Upper lobe of right lung (tissue), 1 donor: ENCODE data around the gene ROR1. TPM values are rescaled to one million over a fixed set of nuclear protein-coding genes. Genes with fewer than 3 reads are reported as not detected.

Source experiments
- ATAC-seq: fragments of 200-7000 bp; cut with Tn5 transposase; one replicate; pipeline ENCODE4 v1.9.1; 2020; ENCODE audit warnings: mild to moderate bottlenecking, moderate library complexity
- DNase-seq: peaks from one replicate; pipeline ENCODE4 v3.0.0-alpha.2; 2020
- H3K27ac ChIP-seq: fragments of 200-600 bp; one replicate; pipeline ENCODE4 v1.8.0; 2022
- H3K27me3 ChIP-seq: fragments of 200-600 bp; one replicate; pipeline ENCODE4 v1.8.0; 2022; ENCODE audit warnings: mild to moderate bottlenecking
- H3K36me3 ChIP-seq: fragments of 200-600 bp; one replicate; pipeline ENCODE4 v1.8.0; 2022
- H3K4me1 ChIP-seq: fragments of 200-600 bp; one replicate; pipeline ENCODE4 v1.8.0; 2022
- H3K4me3 ChIP-seq: fragments of 200-600 bp; one replicate; pipeline ENCODE4 v1.8.0; 2022; ENCODE audit warnings: mild to moderate bottlenecking
- H3K9me3 ChIP-seq: fragments of 200-600 bp; one replicate; pipeline ENCODE4 v1.8.0; 2022
- intact Hi-C: fragments of 100-400 bp; cut with DNase I; formaldehyde crosslinking; loops from one replicate; pipeline ENCODE4 v1.11.0; 2022
- total RNA-seq: library from RNA; stranded (reverse); fragmentation: NEBNext Ultra II Directional; extraction: Animal tissue kit (Norgen Biotek cat#: 25700); gene quantifications from one replicate; pipeline ENCODE4 v1.2.1, GENCODE V29; 2021
- TF ChIP-seq, protein P1 (sequence below): fragments of 200-600 bp; IDR thresholded peaks from one replicate; pipeline ENCODE4 v1.8.0; 2022; ENCODE audit warnings: antibody characterized with exemption
- donor health status: DM: no; HTN: yes; CAD: no; lungs with severe emphysema.

Gene ROR1
- total RNA-seq, 1 donor from 2014 or later, result 21.4 TPM

DNA sequence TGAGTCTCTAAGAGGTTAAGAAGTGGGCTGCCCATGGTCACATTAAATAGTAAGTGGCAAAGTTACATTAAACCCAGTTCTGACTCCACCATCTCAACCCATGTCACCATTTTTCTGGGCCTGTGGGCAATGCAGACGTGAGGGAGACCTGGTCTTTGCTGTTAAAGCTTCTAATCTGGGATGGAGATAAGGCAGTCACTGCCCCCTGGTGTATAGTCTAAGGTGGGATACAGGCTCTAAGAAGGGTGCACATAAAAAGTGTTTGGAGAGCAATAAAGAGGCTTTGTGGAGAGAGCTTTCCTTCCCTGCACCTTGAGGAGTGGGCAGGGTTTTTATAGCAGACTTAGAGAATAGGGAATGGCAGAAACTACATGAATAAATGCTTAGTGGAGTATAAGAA, 141.3 kb downstream of the ROR1 start:
- intact Hi-C loops, result no loop called here
- TF ChIP-seq, protein P1, sequence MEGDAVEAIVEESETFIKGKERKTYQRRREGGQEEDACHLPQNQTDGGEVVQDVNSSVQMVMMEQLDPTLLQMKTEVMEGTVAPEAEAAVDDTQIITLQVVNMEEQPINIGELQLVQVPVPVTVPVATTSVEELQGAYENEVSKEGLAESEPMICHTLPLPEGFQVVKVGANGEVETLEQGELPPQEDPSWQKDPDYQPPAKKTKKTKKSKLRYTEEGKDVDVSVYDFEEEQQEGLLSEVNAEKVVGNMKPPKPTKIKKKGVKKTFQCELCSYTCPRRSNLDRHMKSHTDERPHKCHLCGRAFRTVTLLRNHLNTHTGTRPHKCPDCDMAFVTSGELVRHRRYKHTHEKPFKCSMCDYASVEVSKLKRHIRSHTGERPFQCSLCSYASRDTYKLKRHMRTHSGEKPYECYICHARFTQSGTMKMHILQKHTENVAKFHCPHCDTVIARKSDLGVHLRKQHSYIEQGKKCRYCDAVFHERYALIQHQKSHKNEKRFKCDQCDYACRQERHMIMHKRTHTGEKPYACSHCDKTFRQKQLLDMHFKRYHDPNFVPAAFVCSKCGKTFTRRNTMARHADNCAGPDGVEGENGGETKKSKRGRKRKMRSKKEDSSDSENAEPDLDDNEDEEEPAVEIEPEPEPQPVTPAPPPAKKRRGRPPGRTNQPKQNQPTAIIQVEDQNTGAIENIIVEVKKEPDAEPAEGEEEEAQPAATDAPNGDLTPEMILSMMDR, result no peak
- no peak for ATAC-seq

DNA sequence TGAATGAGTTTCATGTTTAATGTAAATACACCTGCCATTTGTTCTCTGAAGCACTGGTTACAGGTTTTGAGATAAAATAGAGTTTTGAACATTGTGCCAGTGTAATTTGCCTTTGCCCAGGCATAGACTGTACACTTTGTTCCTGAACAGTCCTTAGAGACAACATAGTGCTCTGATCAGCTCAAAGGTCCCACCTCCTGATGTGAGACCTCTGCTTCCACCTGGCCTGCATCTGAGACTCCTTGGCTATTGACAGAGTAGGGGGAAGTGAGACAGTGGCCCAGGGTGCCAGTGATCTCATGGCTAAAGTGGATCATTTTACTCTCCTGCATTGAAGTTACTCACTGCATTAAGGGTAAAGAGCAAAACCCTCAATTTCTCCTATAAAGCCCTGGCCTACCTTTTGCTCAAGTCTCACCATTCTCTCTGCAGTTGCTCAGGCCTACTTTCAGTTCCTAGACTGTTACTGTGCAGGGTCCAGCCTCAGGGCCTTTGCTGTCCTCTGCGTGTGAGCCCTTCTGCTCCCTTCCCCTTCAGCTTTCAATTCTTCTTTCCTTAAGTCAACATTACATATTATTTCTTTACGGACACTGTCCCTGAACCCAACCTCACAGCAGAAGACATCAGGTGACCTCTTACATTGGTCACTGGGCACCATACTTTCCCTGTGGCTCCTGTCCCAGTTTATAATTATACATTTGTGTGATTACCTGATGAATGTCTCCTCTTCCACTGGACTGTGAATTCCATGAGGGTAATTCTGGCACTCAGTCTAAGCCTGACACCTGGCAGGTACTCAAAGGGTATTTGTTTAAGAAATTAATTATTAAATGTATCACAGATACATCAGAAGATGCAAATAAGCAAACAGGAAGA, 142.9 kb downstream of the ROR1 start:
- no peak overlapping the region for H3K27ac ChIP-seq
- DNase-seq, result no peak
- intact Hi-C loops, result no loop called here

More for the DNA sequence above, 141.3 kb downstream of the ROR1 start:
- Histone ChIP-seq H3K27me3 (no peaks in the 10 kb centered on the region), H3K9me3 (no peaks in the 10 kb centered on the region), H3K27ac (no peak overlapping the region), H3K4me3 (no peak overlapping the region), H3K4me1 (peaks cover 8% of the 10 kb centered on the region), H3K36me3 (no peaks in the 10 kb centered on the region)
- no peak for DNase-seq

DNA sequence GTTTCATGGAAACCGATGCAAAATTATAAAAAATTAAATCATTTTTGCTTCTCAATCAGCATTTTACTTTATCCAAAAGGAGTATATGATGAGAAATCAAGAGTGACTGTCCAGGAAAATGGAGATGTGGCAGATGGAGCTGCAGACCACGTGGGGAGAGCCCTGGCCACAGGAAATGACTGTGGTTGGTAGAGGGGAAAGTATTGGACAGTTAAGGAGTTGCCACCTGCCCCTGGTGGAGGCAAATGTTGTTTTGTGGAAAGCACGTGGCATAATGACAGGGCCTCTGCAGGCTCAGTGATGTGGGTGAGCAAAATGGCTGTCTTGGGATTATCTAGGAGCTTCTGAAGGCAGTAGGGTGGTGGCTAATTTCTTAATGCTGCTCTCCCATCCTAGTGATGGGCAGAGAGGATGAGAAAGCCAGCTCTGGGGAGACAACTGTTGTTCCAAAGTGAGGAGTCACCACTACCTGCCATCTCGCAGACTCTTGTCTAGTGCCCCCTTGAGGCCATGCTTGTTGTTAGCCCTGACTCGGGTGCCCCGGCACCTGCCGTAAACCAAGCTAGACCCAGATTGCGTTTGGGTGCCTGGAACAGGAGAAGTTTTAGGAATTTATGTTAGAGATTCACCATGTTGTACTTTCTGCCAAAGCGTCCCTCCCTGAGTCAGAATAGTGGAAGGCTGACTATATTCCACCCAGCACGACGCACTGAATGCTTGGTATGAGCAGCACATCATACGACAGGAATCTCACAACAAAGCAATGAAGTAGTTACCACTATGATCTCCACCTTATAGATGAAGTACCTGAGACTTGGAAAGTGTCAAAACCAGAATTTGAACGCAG, 144.0 kb downstream of the ROR1 start:
- Histone ChIP-seq H3K9me3 (no peaks in the 10 kb centered on the region), H3K4me1 (peaks cover 18% of the 10 kb centered on the region), H3K36me3 (no peaks in the 10 kb centered on the region), H3K27ac (no peak overlapping the region), H3K4me3 (no peak overlapping the region), H3K27me3 (no peaks in the 10 kb centered on the region)
- TF ChIP-seq, protein P1, result peak; percentile 8
- ATAC-seq (no peak), DNase-seq (no peak)
- intact Hi-C loops, result no loop called here

More for the DNA sequence above, 142.9 kb downstream of the ROR1 start:
- H3K4me1 ChIP-seq, result peaks cover 18% of the 10 kb centered on the region
- no peaks in the 10 kb centered on the region for H3K9me3 ChIP-seq
- no peak overlapping the region for H3K4me3 ChIP-seq
- TF ChIP-seq, protein P1, result no peak
- H3K27me3 ChIP-seq, result no peaks in the 10 kb centered on the region
- no peaks in the 10 kb centered on the region for H3K36me3 ChIP-seq
- ATAC-seq, result no peak

DNA sequence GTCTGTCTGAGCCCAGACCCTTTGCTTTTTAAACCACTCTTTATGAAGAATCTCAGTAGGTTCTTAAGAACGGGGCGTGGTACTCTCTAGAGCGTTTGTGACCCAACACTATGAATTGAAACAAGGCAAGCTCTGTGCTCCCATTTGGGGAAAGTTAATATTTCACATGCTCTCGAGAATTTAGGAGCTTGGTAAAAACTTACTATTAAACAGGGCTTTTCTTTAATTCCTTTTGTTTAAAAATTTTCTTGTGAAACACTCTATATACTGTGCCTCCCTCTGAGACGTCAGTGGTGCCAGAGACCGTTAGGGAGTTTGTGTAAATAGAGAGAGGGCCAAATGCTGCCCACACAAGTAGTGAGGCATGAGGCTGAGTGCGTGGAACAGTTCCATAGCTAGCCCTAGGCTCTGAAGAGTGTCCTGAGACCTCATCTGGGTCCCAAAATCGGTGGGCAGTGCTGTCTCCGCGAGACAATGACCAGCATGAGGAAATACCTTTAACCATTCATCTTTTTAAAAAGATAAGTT, 144.7 kb downstream of the ROR1 start:
- peaks cover 18% of the 10 kb centered on the region for H3K4me1 ChIP-seq
- no peaks in the 10 kb centered on the region for H3K27me3 ChIP-seq
- DNase-seq (no peak), ATAC-seq (no peak)
- no peaks in the 10 kb centered on the region for H3K9me3 ChIP-seq
- no peak overlapping the region for H3K27ac ChIP-seq
- TF ChIP-seq, protein P1, result no peak
- intact Hi-C loops, result no loop called here
- H3K4me3 ChIP-seq, result no peak overlapping the region
- H3K36me3 ChIP-seq, result no peaks in the 10 kb centered on the region

DNA sequence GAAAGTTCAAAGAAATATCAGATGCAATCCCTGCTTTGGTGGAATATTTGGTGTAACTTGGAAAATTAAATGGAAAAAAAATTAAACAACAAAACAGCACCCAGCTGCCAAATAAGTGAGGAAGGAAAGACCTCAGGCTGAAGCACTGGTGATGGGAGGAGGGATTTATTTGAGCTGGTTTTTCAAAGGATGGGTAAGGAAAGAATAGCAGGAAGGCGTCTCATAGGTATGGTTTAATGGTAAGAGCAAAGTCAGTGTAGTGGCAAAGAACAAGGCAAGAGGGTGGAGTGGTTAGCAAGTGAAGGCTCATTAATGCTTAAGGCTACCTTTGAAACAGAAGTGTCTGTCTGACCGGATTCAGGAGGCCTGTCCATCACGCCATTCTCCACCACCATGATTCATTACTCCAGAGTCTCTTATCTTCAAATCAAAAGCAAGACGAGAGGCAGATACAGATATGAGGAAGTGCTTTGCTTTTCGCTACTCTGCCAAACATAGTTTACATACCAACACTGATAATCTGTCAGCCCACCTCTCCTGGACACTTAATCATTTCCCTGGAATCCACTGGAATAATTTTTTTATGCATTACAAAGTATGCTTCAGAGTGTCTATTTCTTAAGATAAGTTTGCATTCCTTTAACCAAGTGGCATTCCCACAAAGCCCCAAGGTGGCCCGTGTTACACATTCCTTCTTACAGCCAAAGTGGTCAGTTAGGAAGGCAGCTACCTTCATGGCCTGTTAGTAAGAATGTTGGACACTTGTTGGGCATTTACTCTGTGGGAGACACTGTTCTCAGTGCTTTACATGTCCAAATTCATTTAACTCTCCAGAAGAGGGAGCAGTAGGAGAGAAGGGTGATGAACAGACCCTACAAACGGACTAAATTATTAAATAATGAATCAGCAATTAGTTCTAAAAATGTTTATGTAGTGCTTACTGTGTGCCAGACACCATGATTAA, 146.6 kb downstream of the ROR1 start:
- Histone ChIP-seq H3K27ac (peak overlapping the region; percentile 59), H3K4me1 (peaks cover 18% of the 10 kb centered on the region), H3K4me3 (no peak overlapping the region), H3K9me3 (no peaks in the 10 kb centered on the region), H3K36me3 (no peaks in the 10 kb centered on the region), H3K27me3 (no peaks in the 10 kb centered on the region)
- TF ChIP-seq, protein P1, result peak; percentile 25
- intact Hi-C loops, result no loop called here
- no peak for DNase-seq
- ATAC-seq, result peak; percentile 84
